HepG2 (cell line): ENCODE measurements around the gene GLIS2. TPM values are rescaled to one million over a fixed set of nuclear protein-coding genes. Genes with fewer than 3 reads are reported as not detected.

Experiments
- ARID4A ChIP-seq: sonication (generic); formaldehyde crosslinking; IDR thresholded peaks from 2 replicates; pipeline ENCODE4 v1.5.0; 2020; ENCODE audit warnings: mild to moderate bottlenecking, missing genetic modification reagents, borderline replicate concordance
- BORCS8-MEF2B ChIP-seq: sonication (generic); formaldehyde crosslinking; IDR thresholded peaks from 2 replicates; pipeline ENCODE4 v1.8.0; 2022; ENCODE audit warnings: mild to moderate bottlenecking, missing genetic modification reagents
- FOXP1 ChIP-seq, 2 experiments: fragments of 450-650 bp in 1 of 2; IDR thresholded peaks; 2 replicates each; pipeline ENCODE4 v1.6.1; 2017 to 2018; ENCODE audit warnings: antibody characterized with exemption in 1 of 2
- HDAC2 ChIP-seq: sonication (generic); formaldehyde crosslinking; IDR thresholded peaks from 2 replicates; pipeline ENCODE4 v1.4.0; 2020; ENCODE audit warnings: missing genetic modification reagents
- HINFP ChIP-seq: sonication (generic); formaldehyde crosslinking; IDR thresholded peaks from 2 replicates; pipeline ENCODE4 v1.4.0; 2020; ENCODE audit warnings: low read depth, mild to moderate bottlenecking, missing genetic modification reagents
- HOXD1 ChIP-seq: sonication (generic); formaldehyde crosslinking; IDR thresholded peaks from 2 replicates; pipeline ENCODE4 v1.5.0; 2020; ENCODE audit warnings: missing genetic modification reagents
- MAZ ChIP-seq, 2 experiments: sonication (generic) in 1 of 2; formaldehyde crosslinking in 1 of 2; IDR thresholded peaks; 2 replicates each; pipeline versions ENCODE4 v1.5.0 to v1.6.1; 2012 to 2020; ENCODE audit warnings: low read depth in 2 of 2, mild to moderate bottlenecking in 2 of 2, borderline replicate concordance in 1 of 2, improper control_type of control experiment in 1 of 2, low read length in 1 of 2, missing genetic modification reagents in 1 of 2, moderate library complexity in 1 of 2
- MXI1 ChIP-seq: IDR thresholded peaks from 3 replicates; pipeline ENCODE4 v1.6.1; 2012; ENCODE audit warnings: low read depth, low read length, inconsistent platforms, borderline replicate concordance
- NONO ChIP-seq, 2 experiments: fragments of 450-650 bp in 1 of 2; sonication (generic) in 1 of 2; formaldehyde crosslinking in 1 of 2; IDR thresholded peaks in 1 of 2; conservative IDR thresholded peaks in 1 of 2; 2 replicates each; pipeline versions ENCODE4 v1.6.1 to v1.8.0; 2017 to 2022; ENCODE audit warnings: mild to moderate bottlenecking in 1 of 2, missing genetic modification reagents in 1 of 2, moderate library complexity in 1 of 2
- SRSF4 ChIP-seq: fragments of 200-400 bp; formaldehyde crosslinking; IDR thresholded peaks from one replicate; pipeline ENCODE4 v1.6.1; 2018; ENCODE audit warnings: mild to moderate bottlenecking, low read depth, low read length, moderate library complexity; ENCODE audit not compliant: poor library complexity, severe bottlenecking
- TIGD3 ChIP-seq: sonication (generic); formaldehyde crosslinking; IDR thresholded peaks from 2 replicates; pipeline ENCODE4 v1.5.1; 2020; ENCODE audit warnings: mild to moderate bottlenecking, missing genetic modification reagents, borderline replicate concordance
- ZBTB26 ChIP-seq: IDR thresholded peaks from 2 replicates; pipeline ENCODE4 v1.6.1; 2016; ENCODE audit warnings: missing compliant biosample characterization, missing genetic modification reagents, borderline replicate concordance
- ZMAT3 ChIP-seq: sonication (generic); formaldehyde crosslinking; conservative IDR thresholded peaks from 2 replicates; pipeline ENCODE4 v1.7.0; 2021; ENCODE audit warnings: missing genetic modification reagents
- ZNF367 ChIP-seq: sonication (generic); formaldehyde crosslinking; IDR thresholded peaks from 2 replicates; pipeline ENCODE4 v1.4.0; 2020; ENCODE audit warnings: missing genetic modification reagents, borderline replicate concordance
- ZNF513 ChIP-seq: sonication (generic); formaldehyde crosslinking; conservative IDR thresholded peaks from 2 replicates; pipeline ENCODE4 v1.5.0; 2020; ENCODE audit warnings: missing genetic modification reagents
- ZNF709 ChIP-seq: sonication (generic); formaldehyde crosslinking; IDR thresholded peaks from 2 replicates; pipeline ENCODE4 v1.5.0; 2020; ENCODE audit warnings: mild to moderate bottlenecking, missing genetic modification reagents
- polyA plus RNA-seq, 8 experiments: library from polyadenylated mRNA; depleted of rRNA in 3 of 8; stranded (reverse) in 7 of 8; unstranded in 1 of 8; fragments of >200 nt; fragmentation: Illumina TruSeq in 4 of 8; extraction: Trizol in 4 of 8; gene quantifications; 2 replicates each; pipeline versions ENCODE4 v1.2.1 to v1.2.3, GENCODE V29; 2011 to 2016; ENCODE audit warnings: low read depth in 4 of 8, missing spikeins in 1 of 8, mixed read lengths in 1 of 8; ENCODE audit not compliant: insufficient read depth in 1 of 8
- total RNA-seq, 5 experiments: library from RNA; depleted of rRNA; stranded (reverse); fragments of >200 nt; fragmentation: Illumina TruSeq; extraction: Trizol; gene quantifications; 2 replicates each; pipeline ENCODE4 v1.2.3, GENCODE V29; 2016; ENCODE audit warnings: low read depth in 1 of 5

The GLIS2 gene
- total and polyA plus RNA-seq, 2 of the 13 experiments (the other 11 are each of a cell fraction or from before 2014, with no cell fraction given), result 0.28 to 0.29 TPM

GRCh38 chr16:4309833-4310266, 6.0 kb upstream of the GLIS2 start (continued):
- 0 out of 2 replicates have a peak, but pooled peaks have one; percentile 7 for TF ChIP-seq ZBTB26 (CRISPR knock-in tag)
- no peak for TF ChIP-seq ZMAT3
- TF ChIP-seq ZNF513 (CRISPR knock-in tag), result no peak
- TF ChIP-seq MXI1, result 0 out of 3 replicates have a peak, but pooled peaks have one; percentile 30
- peak; percentile 41; the same call in 1 of the 2 replicates for TF ChIP-seq ARID4A
- peak; percentile 61; the same call in 1 of the 2 replicates for TF ChIP-seq BORCS8-MEF2B (CRISPR knock-in tag)
- no peak for TF ChIP-seq HINFP
- no peak for TF ChIP-seq SRSF4
- TF ChIP-seq MAZ (IDR thresholded peaks at IDR 0.05; ENCODE audit: borderline replicate concordance, low read depth, low read length), result no peak
- no peak for TF ChIP-seq MAZ (CRISPR knock-in tag; IDR thresholded peaks at IDR 0.05; ENCODE audit: low read depth)
- TF ChIP-seq FOXP1 (IDR thresholded peaks at IDR 0.05), result no peak
- no peak for TF ChIP-seq FOXP1 (CRISPR knock-in tag; IDR thresholded peaks at IDR 0.05)
- peak; percentile 44; the same call in 1 of the 2 replicates for TF ChIP-seq HDAC2 (CRISPR knock-in tag)
- TF ChIP-seq NONO (IDR thresholded peaks at IDR 0.05), result no peak
- TF ChIP-seq NONO (CRISPR knock-in tag; conservative IDR thresholded peaks at IDR 0.05), result no peak
- no peak for TF ChIP-seq TIGD3 (CRISPR knock-in tag)
- no peak for TF ChIP-seq ZNF709 (CRISPR knock-in tag)
- TF ChIP-seq HOXD1 (CRISPR knock-in tag), result no peak
- TF ChIP-seq ZNF367 (CRISPR knock-in tag), result no peak
